GM18498 (cell line): Measurements from ENCODE around the gene CLMP.
"Not testable (repeated sequence)": the region's sequence is repeated elsewhere in the genome, so short reads cannot be mapped to it uniquely, and the experiment has no call there.

ENCODE experiments used
- ATAC-seq: cut with Tn5 transposase; IDR thresholded peaks from one replicate; pipeline ENCODE4 v1.9.1; 2021; ENCODE audit warnings: mild to moderate bottlenecking, moderate library complexity; ENCODE audit not compliant: unreplicated experiment

The CLMP gene

GRCh38 chr11:123090168-123090567, 104.9 kb downstream of the CLMP start:
- ATAC-seq = not testable (repeated sequence)

- ATAC-seq = not testable (repeated sequence)
Observed at GRCh38 chr11:123088896-123089295, 106.2 kb downstream of the CLMP start.

- ATAC-seq = peak; percentile 95
Observed at GRCh38 chr11:123087657-123088056, 107.4 kb downstream of the CLMP start.

GRCh38 chr11:123086305-123086704, 108.7 kb downstream of the CLMP start:
- ATAC-seq = no peak

- ATAC-seq = no peak
Observed at GRCh38 chr11:123085497-123085896, 109.6 kb downstream of the CLMP start.

GRCh38 chr11:123084454-123084853, 110.6 kb downstream of the CLMP start:
- no peak for ATAC-seq

GRCh38 chr11:123083623-123084029, 111.4 kb downstream of the CLMP start:
- ATAC-seq = no peak

- no peak for ATAC-seq
Observed at GRCh38 chr11:123082977-123083376, 112.1 kb downstream of the CLMP start.

- no peak for ATAC-seq
Observed at GRCh38 chr11:123080015-123080414, 115.0 kb downstream of the CLMP start.

GRCh38 chr11:123076484-123076883, 118.6 kb downstream of the CLMP start:
- ATAC-seq = no peak

GRCh38 chr11:123073343-123074057, 121.5 kb downstream of the CLMP start:
- ATAC-seq = no peak

- no peak for ATAC-seq
Observed at GRCh38 chr11:123072762-123073161, 122.3 kb downstream of the CLMP start.

- no peak for ATAC-seq
Observed at GRCh38 chr11:123072332-123072761, 122.7 kb downstream of the CLMP start.

GRCh38 chr11:123069908-123070821, 124.9 kb downstream of the CLMP start:
- ATAC-seq = peak; percentile 59

- ATAC-seq = no peak
Observed at GRCh38 chr11:123065621-123066020, 129.4 kb downstream of the CLMP start.

- ATAC-seq = no peak
Observed at GRCh38 chr11:123063826-123064657, 131.0 kb downstream of the CLMP start.

GRCh38 chr11:123062892-123063825, 131.9 kb downstream of the CLMP start:
- no peak for ATAC-seq

GRCh38 chr11:123062158-123062891, 132.7 kb downstream of the CLMP start:
- peak; percentile 90 for ATAC-seq
